HCT116 (cell line): ENCODE results near the gene MDM4. TPM values are rescaled to one million over a fixed set of nuclear protein-coding genes. Genes with fewer than 3 reads are reported as not detected.

ENCODE experiments used
- ATAC-seq: fragments of 200-7000 bp; cut with Tn5 transposase; 2 replicates; pipeline ENCODE4 v1.9.1; 2020; ENCODE audit warnings: mild to moderate bottlenecking, moderate library complexity
- BruUV-seq: library from RNA; stranded (reverse); fragments of 400-500 nt; replicated peaks from 2 replicates; lab custom pipeline; 2021; lab: Mats Ljungman, UMichigan
- CTCF ChIA-PET: fragments of 300-600 bp; sonication (Branson Sonifier 250); formaldehyde crosslinking; loops from one replicate; lab custom pipeline; 2021; ENCODE audit warnings: antibody characterized with exemption; lab: Charles Lee
- POLR2A ChIA-PET: fragments of 300-600, 350-600 bp; sonication (Branson Sonifier 250); formaldehyde crosslinking; loops from one replicate; lab custom pipeline; 2021; ENCODE audit warnings: antibody characterized with exemption; lab: Charles Lee
- RAD21 ChIA-PET, 2 experiments: fragments of 300-600 bp; sonication (Branson Sonifier 250); formaldehyde crosslinking; loops; one replicate each; lab custom pipeline; 2023; ENCODE audit warnings: low total read pairs in 2 of 2; ENCODE audit not compliant: uncharacterized antibody in 2 of 2, unreplicated experiment in 2 of 2, low non-redundant PET in 1 of 2; lab: Charles Lee
- DNase-seq: peaks from one replicate; pipeline ENCODE4 v3.0.0-alpha.2; 2010; ENCODE audit warnings: low read depth, low spot score
- H2AFZ ChIP-seq: fragments of 200-600 bp; shearing (Covaris generic), sonication (generic); 2 replicates; pipeline ENCODE4 v1.6.1; 2017; ENCODE audit warnings: low read depth, mixed run types, mixed read lengths, antibody characterized with exemption, low read length; ENCODE audit not compliant: poor library complexity, severe bottlenecking
- H3K27ac ChIP-seq: 2 replicates; pipeline ENCODE4 v1.5.1; 2012; ENCODE audit warnings: low read depth, low read length
- H3K27me3 ChIP-seq: fragments of 200-600 bp; sonication (generic); 2 replicates; pipeline ENCODE4 v1.6.1; 2016; ENCODE audit warnings: mixed run types, low read length, mixed read lengths; ENCODE audit not compliant: insufficient read depth
- H3K36me3 ChIP-seq, 2 experiments: fragments of 200-500 bp in 1 of 2; fragments of 200-600 bp in 1 of 2; sonication (Bioruptor generic) in 1 of 2; sonication (generic) in 1 of 2; 2 replicates each; pipeline versions ENCODE4 v1.5.1 to v1.6.1; 2014 to 2016; ENCODE audit warnings: low read length in 2 of 2, inconsistent platforms in 1 of 2, mixed read lengths in 1 of 2, mixed run types in 1 of 2; ENCODE audit not compliant: insufficient read depth in 2 of 2, control insufficient read depth in 1 of 2
- H3K4me1 ChIP-seq, 2 experiments: fragments of 200-600 bp in 1 of 2; sonication (generic) in 1 of 2; 2 replicates each; pipeline versions ENCODE4 v1.5.1 to v1.6.1; 2012 to 2017; ENCODE audit warnings: low read length in 2 of 2, inconsistent platforms in 1 of 2, mild to moderate bottlenecking in 1 of 2, mixed read lengths in 1 of 2, mixed run types in 1 of 2, moderate library complexity in 1 of 2; ENCODE audit not compliant: insufficient read depth in 2 of 2, control insufficient read depth in 1 of 2
- H3K4me2 ChIP-seq: fragments of 200-600 bp; sonication (generic); 2 replicates; pipeline ENCODE4 v1.6.1; 2017; ENCODE audit warnings: mixed run types, low read length, mixed read lengths
- H3K4me3 ChIP-seq, 2 experiments: fragments of 200-600 bp in 1 of 2; sonication (generic) in 1 of 2; replicated peaks in 1 of 2; 2 replicates each; pipeline ENCODE4 v1.5.1; 2011 to 2016; ENCODE audit warnings: low read length in 2 of 2, control low read depth in 1 of 2, low read depth in 1 of 2, mild to moderate bottlenecking in 1 of 2, mixed read lengths in 1 of 2, mixed run types in 1 of 2
- H3K79me2 ChIP-seq: fragments of 200-600 bp; sonication (generic); 2 replicates; pipeline ENCODE4 v1.6.1; 2017; ENCODE audit warnings: mild to moderate bottlenecking, mixed run types, low read length, moderate library complexity, mixed read lengths; ENCODE audit not compliant: insufficient read depth
- H3K9ac ChIP-seq: fragments of 200-600 bp; sonication (generic); 2 replicates; pipeline ENCODE4 v1.6.1; 2016; ENCODE audit warnings: low read length, mixed read lengths
- H3K9me2 ChIP-seq: fragments of 200-600 bp; sonication (generic), shearing (Covaris generic); 2 replicates; pipeline ENCODE4 v1.6.1; 2017; ENCODE audit warnings: mixed run types, mild to moderate bottlenecking, moderate library complexity; ENCODE audit not compliant: insufficient read depth
- H3K9me3 ChIP-seq, 2 experiments: fragments of 200-500 bp in 1 of 2; fragments of 200-600 bp in 1 of 2; sonication (Bioruptor generic) in 1 of 2; sonication (generic) in 1 of 2; 2 replicates each; pipeline ENCODE4 v1.6.1; 2014 to 2017; ENCODE audit warnings: low read length in 2 of 2, mixed read lengths in 2 of 2, inconsistent platforms in 1 of 2, low read depth in 1 of 2, mild to moderate bottlenecking in 1 of 2, mixed run types in 1 of 2, moderate library complexity in 1 of 2; ENCODE audit not compliant: control insufficient read depth in 1 of 2, insufficient read depth in 1 of 2
- H4K20me1 ChIP-seq: fragments of 200-600 bp; sonication (generic), shearing (Covaris generic); 2 replicates; pipeline ENCODE4 v1.6.1; 2017; ENCODE audit warnings: mixed run types, mild to moderate bottlenecking, moderate library complexity; ENCODE audit not compliant: insufficient read depth
- CBX3 ChIP-seq: IDR thresholded peaks from 2 replicates; pipeline ENCODE4 v1.6.1; 2012; ENCODE audit warnings: low read depth
- CEBPB ChIP-seq: IDR thresholded peaks from 2 replicates; pipeline ENCODE4 v1.6.1; 2012; ENCODE audit warnings: low read depth
- CTCF ChIP-seq, 3 experiments: fragments of 200-600 bp in 1 of 3; sonication (generic) in 1 of 3; IDR thresholded peaks in 2 of 3; conservative IDR thresholded peaks in 1 of 3; 2 replicates each; pipeline ENCODE4 v1.5.1; 2012 to 2017; ENCODE audit warnings: low read depth in 2 of 3, low read length in 2 of 3, antibody characterized with exemption in 1 of 3, borderline replicate concordance in 1 of 3, control low read depth in 1 of 3, mild to moderate bottlenecking in 1 of 3, mixed read lengths in 1 of 3, mixed run types in 1 of 3, moderate library complexity in 1 of 3; ENCODE audit not compliant: insufficient read depth in 1 of 3
- EZH2 ChIP-seq: fragments of 200-600 bp; sonication (generic); IDR thresholded peaks from 2 replicates; pipeline ENCODE4 v1.6.1; 2017; ENCODE audit warnings: antibody characterized with exemption, mixed run types
- EZH2phosphoT487 ChIP-seq: fragments of 200-600 bp; IDR thresholded peaks from 2 replicates; pipeline ENCODE4 v1.6.1; 2018; ENCODE audit warnings: antibody characterized with exemption, borderline replicate concordance
- FOSL1 ChIP-seq: IDR thresholded peaks from 2 replicates; pipeline ENCODE4 v1.6.1; 2012; ENCODE audit warnings: low read depth
- JUND ChIP-seq: IDR thresholded peaks from 2 replicates; pipeline ENCODE4 v1.6.1; 2012
- MAX ChIP-seq: IDR thresholded peaks from 2 replicates; pipeline ENCODE4 v1.6.1; 2012
- POLR2AphosphoS5 ChIP-seq: IDR thresholded peaks from 2 replicates; pipeline ENCODE4 v1.6.1; 2011; ENCODE audit warnings: mild to moderate bottlenecking, low read depth, low read length, moderate library complexity
- RAD21 ChIP-seq: IDR thresholded peaks from 2 replicates; pipeline ENCODE4 v1.6.1; 2012; ENCODE audit warnings: low read depth, mild to moderate bottlenecking
- SIN3A ChIP-seq: IDR thresholded peaks from 2 replicates; pipeline ENCODE4 v1.6.1; 2012; ENCODE audit warnings: low read depth
- SP1 ChIP-seq: IDR thresholded peaks from 2 replicates; pipeline ENCODE4 v1.6.1; 2012; ENCODE audit warnings: low read depth
- SRF ChIP-seq: IDR thresholded peaks from 2 replicates; pipeline ENCODE4 v1.6.1; 2012; ENCODE audit warnings: low read depth
- TCF7L2 ChIP-seq: IDR thresholded peaks from 2 replicates; pipeline ENCODE4 v1.7.0; 2011; ENCODE audit warnings: borderline replicate concordance, inconsistent platforms; ENCODE audit not compliant: insufficient read depth, insufficient read length; ENCODE audit errors: extremely low read depth
- YY1 ChIP-seq: IDR thresholded peaks from 2 replicates; pipeline ENCODE4 v1.6.1; 2011; ENCODE audit warnings: low read length, low read depth, moderate library complexity, mild to moderate bottlenecking; ENCODE audit not compliant: insufficient replicate concordance; ENCODE audit errors: extremely low read depth
- ZFX ChIP-seq: fragments of 450-650 bp; IDR thresholded peaks from 2 replicates; pipeline ENCODE4 v1.6.1; 2017
- ZNF274 ChIP-seq: fragments of 200-500 bp; sonication (Bioruptor generic); IDR thresholded peaks from 2 replicates; pipeline ENCODE4 v1.6.1; 2014; ENCODE audit warnings: mild to moderate bottlenecking, low read depth, low read length, inconsistent platforms
- intact Hi-C: fragments of 100-400 bp; cut with micrococcal nuclease; formaldehyde crosslinking; loops from 2 replicates; pipeline ENCODE4 v1.10.0; 2022
- total RNA-seq: library from RNA; stranded (reverse); gene quantifications from one replicate; pipeline ENCODE4 v1.2.1, GENCODE V29; 2021; ENCODE audit not compliant: unreplicated experiment

Gene MDM4
- total RNA-seq, 1 experiment from 2014 or later, result 79.5 TPM

GRCh38 chr1:204487256-204487615 lies 29.0 kb upstream of the MDM4 start:
- RAD21 ChIA-PET, result no interaction called here
- H3K4me2 ChIP-seq, result peak overlapping the region; percentile 77
- TF ChIP-seq POLR2AphosphoS5 (no peak), SP1 (no peak), RAD21 (no peak), CBX3 (no peak), CTCF (IDR thresholded peaks at IDR 0.05 in 2 of 3, conservative IDR thresholded peaks at IDR 0.05 in 1 of 3; ENCODE audit: borderline replicate concordance in 1 of 3, insufficient read depth in 1 of 3, low read depth in 2 of 3, low read length in 2 of 3) (no peak), CEBPB (no peak)
- no peaks in the 10 kb centered on the region for H3K36me3 ChIP-seq
- H3K9me2 ChIP-seq, result no peaks in the 10 kb centered on the region
- 0 out of 2 replicates have a peak, but pooled peaks have one; percentile 20 for ATAC-seq
- no peak overlapping the region for H2AFZ ChIP-seq
- POLR2A ChIA-PET, result interaction anchor here (1.5 kb wide), 1 partner anchor 8 kb away, joined by 5 read pairs; no protein-coding TSS in a partner anchor
- no peaks in the 10 kb centered on the region; the same call in 1 of the 2 replicates for H3K79me2 ChIP-seq
- no peak overlapping the region for H3K9ac ChIP-seq
- H3K27ac ChIP-seq, result no peak overlapping the region
- no TSS peak for BruUV-seq
- peaks cover 18 to 40% of the 10 kb centered on the region in 2 experiments for H3K4me1 ChIP-seq
- intact Hi-C loops, result no loop called here
- DNase-seq, result no peak
- H4K20me1 ChIP-seq, result no peaks in the 10 kb centered on the region
- no peaks in the 10 kb centered on the region for H3K27me3 ChIP-seq
- CTCF ChIA-PET, result interaction anchor here (1.6 to 2.8 kb wide), 2 partner anchors 9 to 89 kb away, joined by 4 to 10 read pairs; no protein-coding TSS in a partner anchor
- H3K9me3 ChIP-seq, result no peaks in the 10 kb centered on the region
- no peak overlapping the region for H3K4me3 ChIP-seq

- ChIA-PET CTCF (interaction anchor here (1.1 to 3.4 kb wide), 2 partner anchors 45 to 61 kb away, joined by 3 to 18 read pairs; no protein-coding TSS in a partner anchor), POLR2A (no interaction called here), RAD21 (no interaction called here)
- Histone ChIP-seq H3K27ac (no peak overlapping the region), H3K9me2 (no peaks in the 10 kb centered on the region), H3K9ac (no peak overlapping the region), H3K36me3 (no peaks in the 10 kb centered on the region), H2AFZ (no peak overlapping the region), H3K4me3 (no peak overlapping the region), H3K4me2 (no peak overlapping the region), H3K9me3 (no peaks in the 10 kb centered on the region), H3K79me2 (no peaks in the 10 kb centered on the region; the same call in 1 of the 2 replicates), H4K20me1 (no peaks in the 10 kb centered on the region), H3K4me1 (peaks cover 25 to 45% of the 10 kb centered on the region in 2 experiments), H3K27me3 (no peaks in the 10 kb centered on the region)
- no TSS peak for BruUV-seq
- ATAC-seq (no peak), DNase-seq (no peak)
- intact Hi-C loops, result no loop called here
- TF ChIP-seq EZH2 (no peak), JUND (no peak), YY1 (no peak), FOSL1 (no peak), ZNF274 (no peak), ZFX (no peak), RAD21 (no peak), SRF (no peak), SP1 (no peak), MAX (no peak), CTCF (IDR thresholded peaks at IDR 0.05 in 2 of 3, conservative IDR thresholded peaks at IDR 0.05 in 1 of 3; ENCODE audit: borderline replicate concordance in 1 of 3, insufficient read depth in 1 of 3, low read depth in 2 of 3, low read length in 2 of 3) (no peak), TCF7L2 (no peak), CEBPB (no peak), SIN3A (no peak), EZH2phosphoT487 (no peak)
Measured at GRCh38 chr1:204491655-204492054, 24.6 kb upstream of the MDM4 start.
